ENCODE data around the gene PODN.

PODN gene

DNA sequence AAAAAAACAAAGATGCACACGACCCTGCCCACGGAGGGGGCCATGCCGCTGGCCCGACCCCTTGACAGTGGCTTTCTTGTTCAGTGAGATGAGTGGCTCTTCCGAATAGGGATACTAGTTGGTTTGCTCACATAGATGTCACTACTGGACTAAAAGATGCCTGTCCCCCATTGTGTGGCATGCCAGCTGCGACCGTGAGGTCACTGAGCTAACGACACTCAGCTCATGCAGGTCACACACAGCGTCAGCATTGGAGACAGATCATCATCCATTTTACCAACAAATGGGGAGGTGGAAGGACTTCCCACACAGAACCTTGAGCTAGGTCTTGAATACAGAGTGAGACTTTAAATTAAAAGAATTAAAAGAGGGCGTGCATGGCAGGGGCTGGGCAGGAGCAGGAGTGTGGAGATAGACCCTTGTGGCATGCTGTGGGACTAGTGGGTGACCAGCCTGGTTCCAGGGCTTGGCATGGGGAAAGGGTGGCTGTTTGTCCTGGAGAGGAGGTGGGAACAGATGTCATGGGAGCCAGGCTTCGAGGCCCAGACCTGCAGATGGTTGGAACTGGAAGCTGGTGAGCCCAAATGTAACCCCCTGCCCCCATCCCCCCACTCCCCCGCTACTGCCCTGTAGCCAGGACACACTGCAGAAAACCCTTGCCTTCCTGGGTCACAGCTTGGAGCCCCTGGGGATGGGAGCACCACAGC, 68.0 kb downstream of the PODN start:
- H2BK5ac ChIP-seq (ENCODE audit: low read length): no peak overlapping the region
- no peak overlapping the region for H3K4me3 ChIP-seq (ENCODE audit: low read length)
- no peak overlapping the region for H3K4me2 ChIP-seq (ENCODE audit: low read length)
- no peak overlapping the region for H3K27ac ChIP-seq (ENCODE audit: low read depth, low read length)
- no peaks in the 10 kb centered on the region for H3K79me2 ChIP-seq (ENCODE audit: control insufficient read depth, insufficient read depth, low read length)
- WGBS (ENCODE audit: extremely low coverage, insufficient coverage, low lambda C conversion rate): no CpG with 5 or more reads among the region's 12 CpGs
- no peak overlapping the region for H2BK15ac ChIP-seq (replicated peaks; ENCODE audit: low read depth)
- no peaks in the 10 kb centered on the region for H3K79me1 ChIP-seq (ENCODE audit: low read length)
- no peak for DNase-seq
- no peak overlapping the region for H3K23ac ChIP-seq (ENCODE audit: low read length)
- H3K18ac ChIP-seq (ENCODE audit: low read length): no peak overlapping the region
- H3K56ac ChIP-seq (ENCODE audit: low read length): no peak overlapping the region
- H2AK5ac ChIP-seq (ENCODE audit: low read length): no peak overlapping the region
- H3K9ac ChIP-seq (ENCODE audit: low read length): no peak overlapping the region
- H3K36me3 ChIP-seq (ENCODE audit: control insufficient read depth, insufficient read depth, low read length): no peaks in the 10 kb centered on the region
- no peak overlapping the region for H3K4ac ChIP-seq (ENCODE audit: low read depth, low read length)
- no peak overlapping the region for H4K5ac ChIP-seq (ENCODE audit: low read length)
- H3K27me3 ChIP-seq (ENCODE audit: insufficient read depth, low read length, poor library complexity): no peaks in the 10 kb centered on the region
- no peak overlapping the region for H2BK120ac ChIP-seq (ENCODE audit: low read depth, low read length)
- no peak overlapping the region for H4K8ac ChIP-seq (ENCODE audit: low read depth, low read length)
- H3K4me1 ChIP-seq (ENCODE audit: control insufficient read depth, low read depth, low read length): no peaks in the 10 kb centered on the region

DNA sequence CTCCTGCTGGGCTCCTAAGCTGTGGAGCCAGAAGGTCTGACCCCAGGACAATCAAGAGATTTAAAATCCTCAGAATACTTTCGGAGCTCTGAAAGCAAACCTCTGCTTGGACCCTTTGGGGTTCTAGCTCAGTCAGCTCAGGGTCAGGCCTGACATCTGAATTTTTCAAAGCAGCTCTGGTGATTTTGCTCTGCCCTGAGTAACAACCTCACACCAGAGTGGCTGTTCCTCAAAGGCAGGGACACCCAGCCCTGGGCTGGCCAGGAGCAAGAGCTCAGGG, 68.5 kb downstream of the PODN start:
- no peak for DNase-seq
- Histone ChIP-seq H3K23ac (ENCODE audit: low read length) (no peak overlapping the region), H4K8ac (ENCODE audit: low read depth, low read length) (no peak overlapping the region), H3K4me2 (ENCODE audit: low read length) (no peak overlapping the region), H2BK120ac (ENCODE audit: low read depth, low read length) (no peak overlapping the region), H3K79me1 (ENCODE audit: low read length) (no peaks in the 10 kb centered on the region), H2BK15ac (replicated peaks; ENCODE audit: low read depth) (no peak overlapping the region), H3K4ac (ENCODE audit: low read depth, low read length) (no peak overlapping the region), H3K27ac (ENCODE audit: low read depth, low read length) (no peak overlapping the region), H3K9ac (ENCODE audit: low read length) (no peak overlapping the region), H3K18ac (ENCODE audit: low read length) (no peak overlapping the region), H4K5ac (ENCODE audit: low read length) (no peak overlapping the region), H3K4me3 (ENCODE audit: low read length) (no peak overlapping the region), H2BK5ac (ENCODE audit: low read length) (no peak overlapping the region), H2AK5ac (ENCODE audit: low read length) (no peak overlapping the region), H3K36me3 (ENCODE audit: control insufficient read depth, insufficient read depth, low read length) (no peaks in the 10 kb centered on the region), H3K4me1 (ENCODE audit: control insufficient read depth, low read depth, low read length) (no peaks in the 10 kb centered on the region), H3K56ac (ENCODE audit: low read length) (no peak overlapping the region), H3K79me2 (ENCODE audit: control insufficient read depth, insufficient read depth, low read length) (no peaks in the 10 kb centered on the region), H3K27me3 (ENCODE audit: insufficient read depth, low read length, poor library complexity) (no peaks in the 10 kb centered on the region)
- WGBS (ENCODE audit: extremely low coverage, insufficient coverage, low lambda C conversion rate): no CpG with 5 or more reads among the region's 1 CpG

DNA sequence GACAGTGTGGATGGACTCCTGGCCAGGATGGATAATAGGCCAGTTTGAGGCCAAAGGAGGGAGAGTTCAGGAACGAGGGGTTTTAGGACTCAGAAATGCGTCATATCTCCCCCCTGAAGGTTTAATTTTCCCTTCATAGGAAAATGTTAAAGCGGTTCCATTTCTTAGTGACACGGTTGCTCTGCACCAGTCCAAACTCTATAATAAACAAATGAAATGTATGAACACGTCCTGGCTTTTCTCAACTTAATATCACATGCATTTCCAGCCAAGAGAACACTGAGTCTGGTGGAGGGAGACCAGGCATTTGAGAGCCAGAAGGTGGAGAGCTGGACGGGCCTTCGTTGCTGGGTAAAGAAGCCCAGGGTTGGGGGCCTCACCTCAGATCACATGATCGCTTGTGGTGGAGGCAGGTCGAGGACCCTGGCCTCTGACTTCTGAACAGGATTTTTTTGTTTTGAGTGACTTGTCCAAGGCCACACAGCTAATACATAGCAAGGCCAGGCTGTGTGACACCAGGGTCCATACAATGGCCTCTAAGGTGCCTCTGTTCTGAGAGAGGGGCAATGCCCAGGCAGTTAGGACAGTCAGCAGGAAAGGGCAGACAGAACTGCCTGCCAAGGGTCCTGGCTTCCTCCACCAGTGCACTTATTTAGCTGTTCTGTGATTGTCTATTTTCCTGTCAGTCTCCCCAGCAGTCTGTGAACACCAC, 69.0 kb downstream of the PODN start:
- no peak for DNase-seq
- no peak overlapping the region for H3K18ac ChIP-seq (ENCODE audit: low read length)
- no peak overlapping the region for H2AK5ac ChIP-seq (ENCODE audit: low read length)
- no peaks in the 10 kb centered on the region for H3K79me1 ChIP-seq (ENCODE audit: low read length)
- H4K8ac ChIP-seq (ENCODE audit: low read depth, low read length): no peak overlapping the region
- no peak overlapping the region for H3K27ac ChIP-seq (ENCODE audit: low read depth, low read length)
- WGBS (ENCODE audit: extremely low coverage, insufficient coverage, low lambda C conversion rate): no CpG with 5 or more reads among the region's 9 CpGs
- H2BK5ac ChIP-seq (ENCODE audit: low read length): no peak overlapping the region
- H3K23ac ChIP-seq (ENCODE audit: low read length): no peak overlapping the region
- no peak overlapping the region for H3K4me2 ChIP-seq (ENCODE audit: low read length)
- no peak overlapping the region for H4K5ac ChIP-seq (ENCODE audit: low read length)
- no peak overlapping the region for H3K4ac ChIP-seq (ENCODE audit: low read depth, low read length)
- no peaks in the 10 kb centered on the region for H3K36me3 ChIP-seq (ENCODE audit: control insufficient read depth, insufficient read depth, low read length)
- H2BK120ac ChIP-seq (ENCODE audit: low read depth, low read length): no peak overlapping the region
- H3K79me2 ChIP-seq (ENCODE audit: control insufficient read depth, insufficient read depth, low read length): no peaks in the 10 kb centered on the region
- H3K4me3 ChIP-seq (ENCODE audit: low read length): no peak overlapping the region
- H3K9ac ChIP-seq (ENCODE audit: low read length): no peak overlapping the region
- no peak overlapping the region for H2BK15ac ChIP-seq (replicated peaks; ENCODE audit: low read depth)
- no peak overlapping the region for H3K56ac ChIP-seq (ENCODE audit: low read length)
- H3K4me1 ChIP-seq (ENCODE audit: control insufficient read depth, low read depth, low read length): no peaks in the 10 kb centered on the region
- H3K27me3 ChIP-seq (ENCODE audit: insufficient read depth, low read length, poor library complexity): no peaks in the 10 kb centered on the region

DNA sequence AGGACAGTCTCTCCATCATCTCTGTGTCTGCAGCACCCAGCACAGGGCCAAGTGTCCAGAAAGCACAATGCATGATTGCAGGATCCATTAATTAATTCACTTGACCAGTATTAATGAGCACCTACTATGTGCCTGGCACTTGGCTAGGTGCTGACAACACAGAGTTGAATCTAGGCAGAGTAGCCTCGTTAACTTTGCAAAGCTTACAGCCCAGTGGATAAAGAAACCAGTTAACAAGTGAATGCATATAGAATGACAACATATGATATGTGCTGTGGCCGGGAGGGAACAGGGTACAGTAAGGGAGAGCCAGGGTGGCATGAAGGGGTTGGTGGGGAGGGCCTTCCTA, 69.6 kb downstream of the PODN start:
- Histone ChIP-seq H3K9ac (ENCODE audit: low read length) (no peak overlapping the region), H3K79me2 (ENCODE audit: control insufficient read depth, insufficient read depth, low read length) (no peaks in the 10 kb centered on the region), H2BK120ac (ENCODE audit: low read depth, low read length) (no peak overlapping the region), H4K5ac (ENCODE audit: low read length) (no peak overlapping the region), H3K56ac (ENCODE audit: low read length) (no peak overlapping the region), H3K27me3 (ENCODE audit: insufficient read depth, low read length, poor library complexity) (no peaks in the 10 kb centered on the region), H2AK5ac (ENCODE audit: low read length) (no peak overlapping the region), H3K4me3 (ENCODE audit: low read length) (no peak overlapping the region), H3K18ac (ENCODE audit: low read length) (no peak overlapping the region), H3K36me3 (ENCODE audit: control insufficient read depth, insufficient read depth, low read length) (no peaks in the 10 kb centered on the region), H2BK15ac (replicated peaks; ENCODE audit: low read depth) (no peak overlapping the region), H3K27ac (ENCODE audit: low read depth, low read length) (no peak overlapping the region), H3K79me1 (ENCODE audit: low read length) (no peaks in the 10 kb centered on the region), H2BK5ac (ENCODE audit: low read length) (no peak overlapping the region), H3K4me2 (ENCODE audit: low read length) (no peak overlapping the region), H3K4me1 (ENCODE audit: control insufficient read depth, low read depth, low read length) (no peaks in the 10 kb centered on the region), H3K23ac (ENCODE audit: low read length) (no peak overlapping the region), H4K8ac (ENCODE audit: low read depth, low read length) (no peak overlapping the region), H3K4ac (ENCODE audit: low read depth, low read length) (no peak overlapping the region)
- no CpG with 5 or more reads among the region's 2 CpGs for WGBS (ENCODE audit: extremely low coverage, insufficient coverage, low lambda C conversion rate)
- no peak for DNase-seq

DNA sequence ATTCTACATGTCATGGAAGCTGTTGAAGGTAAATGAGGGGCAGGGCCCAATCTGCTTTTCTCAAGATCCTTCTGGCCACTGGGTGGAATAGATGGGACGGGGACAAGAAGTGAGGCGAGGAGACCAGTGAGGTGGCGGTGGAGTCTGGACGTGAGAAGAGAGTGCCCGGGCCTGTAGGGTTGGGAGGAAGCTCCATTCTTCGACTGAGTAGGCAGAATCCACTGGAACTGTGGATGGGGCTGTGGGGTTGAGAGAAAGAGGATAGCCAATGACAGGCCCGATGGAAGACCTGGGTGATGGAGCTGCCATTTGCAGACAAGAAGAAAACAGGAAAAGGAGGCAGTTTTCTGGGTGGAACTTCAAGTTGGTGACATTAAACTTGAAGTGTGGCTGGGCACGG, 70.2 kb downstream of the PODN start:
- no peaks in the 10 kb centered on the region for H3K36me3 ChIP-seq (ENCODE audit: control insufficient read depth, insufficient read depth, low read length)
- no peaks in the 10 kb centered on the region for H3K79me2 ChIP-seq (ENCODE audit: control insufficient read depth, insufficient read depth, low read length)
- no CpG with 5 or more reads among the region's 8 CpGs for WGBS (ENCODE audit: extremely low coverage, insufficient coverage, low lambda C conversion rate)
- H3K4me2 ChIP-seq (ENCODE audit: low read length): no peak overlapping the region
- H2BK15ac ChIP-seq (replicated peaks; ENCODE audit: low read depth): no peak overlapping the region
- H3K27ac ChIP-seq (ENCODE audit: low read depth, low read length): no peak overlapping the region
- no peak overlapping the region for H3K56ac ChIP-seq (ENCODE audit: low read length)
- H3K27me3 ChIP-seq (ENCODE audit: insufficient read depth, low read length, poor library complexity): no peaks in the 10 kb centered on the region
- H3K4ac ChIP-seq (ENCODE audit: low read depth, low read length): no peak overlapping the region
- no peak overlapping the region for H3K4me3 ChIP-seq (ENCODE audit: low read length)
- no peak overlapping the region for H3K9ac ChIP-seq (ENCODE audit: low read length)
- H3K79me1 ChIP-seq (ENCODE audit: low read length): no peaks in the 10 kb centered on the region
- H4K8ac ChIP-seq (ENCODE audit: low read depth, low read length): no peak overlapping the region
- DNase-seq: no peak
- no peak overlapping the region for H2AK5ac ChIP-seq (ENCODE audit: low read length)
- H3K18ac ChIP-seq (ENCODE audit: low read length): no peak overlapping the region
- no peak overlapping the region for H3K23ac ChIP-seq (ENCODE audit: low read length)
- no peak overlapping the region for H2BK5ac ChIP-seq (ENCODE audit: low read length)
- no peaks in the 10 kb centered on the region for H3K4me1 ChIP-seq (ENCODE audit: control insufficient read depth, low read depth, low read length)
- no peak overlapping the region for H2BK120ac ChIP-seq (ENCODE audit: low read depth, low read length)
- H4K5ac ChIP-seq (ENCODE audit: low read length): no peak overlapping the region
